GM19463 (cell line): ENCODE data around the gene BACH2.

Experiments used
- ATAC-seq: cut with Tn5 transposase; IDR thresholded peaks from one replicate; pipeline ENCODE4 v1.9.1; 2021; ENCODE audit warnings: mild to moderate bottlenecking, moderate library complexity; ENCODE audit not compliant: unreplicated experiment

BACH2 gene

GRCh38 chr6:90103056-90103800 lies 193.4 kb downstream of the BACH2 start:
- ATAC-seq = peak; percentile 71

- no peak for ATAC-seq
Observed at GRCh38 chr6:90101403-90101802, 195.2 kb downstream of the BACH2 start.

GRCh38 chr6:90100059-90100665 lies 196.5 kb downstream of the BACH2 start:
- no peak for ATAC-seq

DNA sequence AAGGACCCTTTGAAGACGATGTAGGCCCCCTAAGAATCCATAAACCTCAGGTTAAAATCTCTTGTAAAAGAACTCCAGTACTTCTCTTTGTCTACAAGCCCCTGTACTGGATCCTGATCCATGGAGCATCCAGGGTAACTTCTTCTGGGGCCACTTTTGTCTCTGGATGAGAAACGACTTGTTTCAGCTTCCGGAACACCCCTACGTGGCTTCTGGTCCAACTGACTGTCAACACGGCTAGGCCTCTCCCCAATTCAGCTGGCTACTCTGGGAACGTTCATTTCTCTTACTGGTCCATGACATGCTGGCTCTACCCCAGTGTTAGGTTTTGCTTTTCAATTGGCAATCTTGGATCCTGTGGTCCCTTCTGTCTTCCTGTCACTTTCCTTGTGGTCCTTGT lies 198.0 kb downstream of the BACH2 start:
- ATAC-seq = no peak

DNA sequence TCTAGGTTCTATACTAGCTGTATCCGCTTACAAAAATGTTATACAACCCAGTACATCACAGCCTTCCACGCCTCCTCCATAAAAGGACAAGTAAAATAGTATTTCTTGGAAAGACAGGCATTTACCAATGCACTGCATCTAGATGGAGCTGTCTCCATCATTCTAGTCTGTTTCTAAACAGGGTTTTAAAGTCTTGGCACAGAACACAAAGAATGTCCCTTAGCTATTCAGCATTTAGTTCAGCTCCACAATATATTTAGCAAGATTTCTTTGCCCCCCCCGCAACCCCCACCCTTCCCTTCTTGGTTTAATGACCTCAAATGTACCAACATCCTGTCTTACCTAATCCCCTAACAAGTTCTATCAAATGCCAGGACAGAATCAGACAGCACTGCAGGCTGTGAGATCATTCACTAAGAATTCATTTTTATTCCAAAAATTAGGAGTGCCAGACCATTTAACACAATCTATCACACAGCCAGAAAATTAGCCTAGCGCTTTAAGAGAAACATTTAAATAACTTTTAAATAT lies 198.6 kb downstream of the BACH2 start:
- ATAC-seq = no peak

GRCh38 chr6:90097356-90097755 lies 199.3 kb downstream of the BACH2 start:
- ATAC-seq = no peak

DNA sequence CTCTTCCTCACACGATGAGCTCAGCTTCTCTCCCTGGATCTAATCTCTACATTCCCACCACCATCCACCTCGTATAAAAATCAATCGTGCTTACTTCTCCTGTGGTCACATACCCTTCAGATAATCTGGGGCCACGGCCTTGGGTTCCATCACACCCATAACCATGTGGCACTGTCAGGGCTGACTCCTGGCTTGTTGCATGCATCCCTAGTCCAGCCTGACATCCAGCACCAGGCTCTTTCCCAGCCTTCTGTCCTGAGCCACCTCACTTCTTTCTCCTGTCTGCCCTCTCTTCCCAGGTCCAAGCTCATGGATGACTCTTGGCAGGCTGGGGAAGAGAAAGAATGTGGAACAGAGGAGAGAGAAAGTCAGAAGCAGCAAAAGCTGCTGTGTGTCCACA lies 199.8 kb downstream of the BACH2 start:
- ATAC-seq = no peak

- ATAC-seq = no peak
Observed at GRCh38 chr6:90095788-90096187, 200.9 kb downstream of the BACH2 start.

DNA sequence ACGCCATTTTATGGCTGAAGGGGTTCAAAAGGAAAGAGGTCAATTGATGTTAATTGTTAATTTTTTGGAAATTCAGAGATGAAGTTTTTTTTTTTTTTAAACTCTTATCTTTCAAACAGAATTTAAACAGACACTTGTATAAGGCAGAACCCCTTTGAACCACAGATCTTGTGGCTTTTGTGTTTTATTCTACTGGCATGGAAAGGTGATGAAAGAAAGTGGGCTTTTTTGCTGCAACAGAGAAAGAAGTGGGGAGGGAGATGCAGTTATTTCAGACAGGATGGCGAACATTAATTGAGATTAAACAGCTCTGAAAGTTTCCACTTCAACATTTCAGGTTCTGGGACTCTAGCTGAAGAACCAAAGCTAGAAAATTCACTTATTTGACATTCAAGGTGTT lies 201.5 kb downstream of the BACH2 start:
- ATAC-seq = no peak

- no peak for ATAC-seq
Observed at GRCh38 chr6:90093558-90094073, 203.0 kb downstream of the BACH2 start.

DNA sequence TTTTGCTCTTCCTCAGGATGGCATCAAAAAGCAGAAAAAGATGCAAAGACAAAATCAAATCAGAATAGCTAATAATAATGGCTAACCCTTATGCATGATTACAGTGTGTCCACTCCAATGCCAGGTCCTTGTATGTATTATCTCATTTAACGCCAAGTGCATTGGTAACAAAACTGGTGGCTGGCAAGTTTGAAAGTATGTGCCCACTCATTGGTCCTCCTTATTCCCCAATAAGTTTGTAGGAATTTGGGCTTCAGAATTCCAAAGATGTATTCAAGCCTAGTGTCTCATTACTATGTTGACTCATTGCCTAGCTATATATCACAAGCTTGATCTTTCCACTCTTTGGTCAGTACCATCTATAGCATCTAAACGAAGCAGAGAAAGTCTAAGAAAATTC lies 205.8 kb downstream of the BACH2 start:
- ATAC-seq = no peak

DNA sequence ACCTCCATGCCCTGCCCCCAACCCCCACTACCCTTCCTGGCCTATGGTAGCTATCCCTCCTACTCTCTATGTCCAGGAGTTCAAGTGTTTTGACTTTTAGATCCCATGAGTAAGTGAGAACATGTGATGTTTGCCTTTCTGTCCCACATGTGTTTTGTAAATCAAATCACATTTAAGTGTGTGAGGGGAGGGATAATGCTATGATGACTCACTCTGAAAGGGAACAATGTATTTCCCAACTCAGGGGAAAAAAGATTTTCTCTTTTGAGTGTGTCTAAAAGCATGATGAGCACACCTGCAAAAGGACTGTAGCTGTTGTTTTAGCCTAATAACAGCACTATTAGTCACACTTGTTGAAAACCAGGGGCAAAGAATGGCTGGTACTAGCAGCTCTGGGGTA lies 208.6 kb downstream of the BACH2 start:
- no peak for ATAC-seq

DNA sequence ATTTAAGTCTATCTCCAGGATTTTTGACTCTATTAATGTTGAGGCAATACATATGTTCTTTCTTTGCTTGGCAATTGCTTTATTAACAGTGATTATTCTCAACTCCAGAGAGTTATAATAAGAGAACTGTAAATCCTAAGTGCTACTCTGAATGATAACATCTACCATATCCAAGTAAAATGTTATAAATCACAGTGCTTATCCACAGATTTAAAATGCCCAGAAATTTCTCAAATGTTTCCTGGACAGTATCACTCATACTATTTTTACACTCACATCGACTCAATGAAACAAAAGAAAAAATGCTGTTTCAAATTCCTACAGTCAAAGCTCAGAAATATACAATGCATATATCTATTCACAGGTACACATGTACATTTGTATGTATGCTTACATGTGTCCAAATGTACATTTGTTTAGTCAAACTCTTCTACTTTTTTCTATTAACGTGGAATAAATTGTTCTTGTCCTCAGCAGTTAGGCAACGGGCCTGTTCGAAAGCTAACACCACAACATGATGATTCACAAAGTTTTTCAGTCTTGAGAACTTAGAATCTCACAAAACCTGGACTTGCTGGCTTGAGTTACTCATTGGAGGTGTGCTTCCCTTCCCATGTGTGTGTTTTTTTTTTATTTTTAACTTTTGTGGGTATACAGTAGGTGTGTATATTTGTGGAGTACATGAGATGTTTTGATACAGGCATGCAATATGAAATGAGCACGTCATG lies 209.4 kb downstream of the BACH2 start:
- ATAC-seq = no peak

- ATAC-seq = no peak
Observed at GRCh38 chr6:90086517-90086916, 210.1 kb downstream of the BACH2 start.

- peak; percentile 37 for ATAC-seq
Observed at GRCh38 chr6:90083891-90084290, 212.8 kb downstream of the BACH2 start.

GRCh38 chr6:90082847-90083246 lies 213.8 kb downstream of the BACH2 start:
- ATAC-seq = no peak

- ATAC-seq = peak; percentile 86
Observed at GRCh38 chr6:90080876-90081481, 215.7 kb downstream of the BACH2 start.

DNA sequence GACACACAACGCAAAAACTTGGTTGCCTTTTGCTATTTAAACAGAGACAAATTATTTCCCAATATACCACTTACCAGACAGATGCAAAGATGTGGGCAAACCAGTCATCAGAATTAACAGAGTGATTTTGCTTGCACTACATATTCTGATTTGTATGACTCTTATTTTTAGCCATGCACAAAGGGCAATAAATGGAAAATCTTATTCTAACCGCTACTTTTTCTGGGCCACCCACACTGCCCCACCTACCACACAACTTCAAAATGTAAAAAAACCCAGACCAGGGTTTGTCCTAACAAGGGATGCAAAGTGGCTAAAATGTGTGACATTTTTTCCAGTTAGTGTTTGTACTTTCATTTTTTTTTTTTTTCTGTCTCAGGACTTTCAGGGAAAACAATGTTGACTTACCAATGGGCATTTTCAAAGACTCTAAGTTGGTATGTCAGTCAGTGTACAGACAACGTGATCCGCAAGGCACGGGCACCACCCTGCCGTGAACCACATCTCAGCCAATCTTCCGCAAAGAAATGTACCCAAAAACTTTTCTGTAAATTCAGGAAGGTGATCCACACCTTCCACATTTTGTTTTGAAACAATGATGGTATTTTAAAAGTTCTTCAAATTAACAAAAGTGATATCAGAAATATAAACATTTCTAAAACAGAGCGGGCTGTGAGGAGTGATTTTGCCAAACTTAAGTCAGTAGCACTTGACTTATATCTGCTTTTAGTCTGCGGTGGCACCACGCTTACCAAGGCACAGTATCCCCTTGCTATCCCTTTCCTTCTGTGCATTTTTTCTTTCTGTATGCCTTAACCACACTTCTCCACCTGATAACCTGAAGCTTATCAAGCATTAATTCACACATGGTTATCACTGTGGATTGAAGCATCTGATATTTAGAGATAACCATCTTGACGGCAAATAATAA lies 216.8 kb downstream of the BACH2 start:
- ATAC-seq = no peak

DNA sequence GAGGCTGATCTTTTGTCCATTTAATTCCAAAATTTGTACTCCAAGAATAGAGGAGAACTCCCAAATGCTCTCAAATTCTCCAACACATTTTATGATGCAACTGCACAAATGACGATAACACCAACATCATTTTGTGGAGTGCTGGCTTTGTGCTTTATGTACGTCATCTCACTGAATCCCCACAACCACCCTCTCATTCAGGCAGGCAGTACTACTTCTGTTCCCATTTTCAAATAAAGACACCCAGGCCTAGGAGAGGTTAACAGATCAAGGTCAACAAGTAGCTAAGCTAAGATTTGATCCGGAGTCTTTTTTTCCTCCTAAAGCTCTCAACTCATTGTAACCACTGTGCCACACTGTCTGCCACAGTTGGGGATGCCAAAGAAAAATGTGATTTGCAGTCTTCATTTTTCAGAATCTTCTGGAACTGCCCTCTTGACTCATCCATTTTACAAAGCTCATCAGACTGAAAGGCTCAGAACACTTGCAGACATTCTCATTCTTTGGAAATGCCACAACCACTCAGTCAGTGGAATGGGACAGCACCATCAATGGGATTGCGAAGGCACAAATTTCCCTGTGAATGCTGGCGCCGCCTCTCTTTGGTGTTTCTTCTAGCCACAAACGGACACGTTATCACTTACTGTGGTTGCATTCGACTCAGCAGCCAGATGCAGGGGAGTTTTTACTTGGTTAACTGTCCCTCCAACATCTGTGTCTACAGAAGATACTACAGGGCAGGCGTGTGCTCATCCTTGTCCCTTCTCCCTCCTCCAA lies 217.9 kb downstream of the BACH2 start:
- ATAC-seq = no peak
